ENCODE data around the gene RAB31. TPM values are rescaled to one million over a fixed set of nuclear protein-coding genes. Genes with fewer than 3 reads are reported as not detected.

Gene RAB31
- total RNA-seq, 1 donor from 2014 or later, result 44.2 TPM

DNA sequence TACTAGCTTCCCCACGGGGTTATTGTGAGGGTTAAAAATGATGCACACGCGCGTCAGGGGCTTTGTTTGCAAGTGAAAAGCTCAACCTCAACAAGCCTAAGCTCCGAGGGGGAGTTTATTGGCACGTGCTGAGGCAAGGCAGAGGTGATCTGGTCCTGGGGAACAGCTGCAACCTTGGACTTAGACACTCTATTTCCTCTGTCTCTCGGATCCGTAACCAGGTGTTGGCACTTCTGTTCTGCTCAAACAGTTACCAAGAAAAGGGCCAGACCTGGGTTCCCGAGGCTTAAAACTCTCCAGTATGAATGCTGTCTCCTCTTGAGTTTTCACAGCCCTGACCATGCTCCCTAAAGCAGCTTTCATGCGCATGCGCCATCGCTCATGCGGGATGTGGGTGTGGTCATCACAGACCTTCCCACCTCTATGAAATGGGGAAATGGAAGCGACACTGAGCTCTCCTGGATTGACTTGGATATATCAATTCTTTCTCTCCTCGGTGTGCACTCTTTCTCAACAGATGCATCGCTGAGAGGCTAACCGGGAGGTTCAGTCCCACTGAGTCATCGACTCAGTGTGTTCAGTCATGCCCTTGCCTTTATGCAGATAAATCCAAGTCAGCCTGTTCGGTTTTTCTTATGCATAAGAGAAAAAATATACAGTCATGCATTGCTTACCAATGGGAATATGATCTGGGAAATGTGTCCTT lies 19.9 kb upstream of the RAB31 start:
- TF ChIP-seq, protein P1, sequence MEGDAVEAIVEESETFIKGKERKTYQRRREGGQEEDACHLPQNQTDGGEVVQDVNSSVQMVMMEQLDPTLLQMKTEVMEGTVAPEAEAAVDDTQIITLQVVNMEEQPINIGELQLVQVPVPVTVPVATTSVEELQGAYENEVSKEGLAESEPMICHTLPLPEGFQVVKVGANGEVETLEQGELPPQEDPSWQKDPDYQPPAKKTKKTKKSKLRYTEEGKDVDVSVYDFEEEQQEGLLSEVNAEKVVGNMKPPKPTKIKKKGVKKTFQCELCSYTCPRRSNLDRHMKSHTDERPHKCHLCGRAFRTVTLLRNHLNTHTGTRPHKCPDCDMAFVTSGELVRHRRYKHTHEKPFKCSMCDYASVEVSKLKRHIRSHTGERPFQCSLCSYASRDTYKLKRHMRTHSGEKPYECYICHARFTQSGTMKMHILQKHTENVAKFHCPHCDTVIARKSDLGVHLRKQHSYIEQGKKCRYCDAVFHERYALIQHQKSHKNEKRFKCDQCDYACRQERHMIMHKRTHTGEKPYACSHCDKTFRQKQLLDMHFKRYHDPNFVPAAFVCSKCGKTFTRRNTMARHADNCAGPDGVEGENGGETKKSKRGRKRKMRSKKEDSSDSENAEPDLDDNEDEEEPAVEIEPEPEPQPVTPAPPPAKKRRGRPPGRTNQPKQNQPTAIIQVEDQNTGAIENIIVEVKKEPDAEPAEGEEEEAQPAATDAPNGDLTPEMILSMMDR (IDR thresholded peaks at IDR 0.05; ENCODE audit: insufficient read depth, low read length, poor library complexity, severe bottlenecking), result no peak
- DNase-seq (ENCODE audit: low read depth), result no peak

DNA sequence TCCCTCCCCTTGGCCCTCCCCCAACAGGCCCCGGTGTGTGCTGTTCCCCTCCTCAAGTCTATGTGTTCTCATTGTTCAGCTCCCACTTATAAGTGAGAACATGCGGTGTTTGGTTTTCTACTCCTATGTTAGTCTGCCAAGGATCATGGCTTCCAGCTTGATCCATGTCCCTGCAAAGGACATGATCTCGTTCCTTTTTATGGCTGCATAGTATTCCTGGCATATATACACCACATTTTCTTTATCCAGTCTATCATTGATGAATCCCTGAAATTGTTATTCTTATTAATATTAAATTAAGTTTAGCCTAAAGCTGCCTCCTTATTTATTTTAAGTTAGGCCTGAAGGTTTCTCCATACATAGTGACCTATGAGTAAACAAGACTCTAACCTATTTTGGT lies 18.8 kb upstream of the RAB31 start:
- Histone ChIP-seq H3K36me3 (ENCODE audit: control insufficient read depth, insufficient read depth, low read length) (no peaks in the 10 kb centered on the region), H3K4me3 (ENCODE audit: low read depth, low read length) (no peak overlapping the region), H3K27me3 (ENCODE audit: control insufficient read depth, insufficient read depth, low read length) (no peaks in the 10 kb centered on the region)
- TF ChIP-seq, protein P1 (IDR thresholded peaks at IDR 0.05; ENCODE audit: insufficient read depth, low read length, poor library complexity, severe bottlenecking), result no peak
- DNase-seq (ENCODE audit: low read depth), result no peak

More for the DNA sequence above, 19.9 kb upstream of the RAB31 start:
- H3K4me3 ChIP-seq (ENCODE audit: low read depth, low read length), result no peak overlapping the region
- H3K36me3 ChIP-seq (ENCODE audit: control insufficient read depth, insufficient read depth, low read length), result no peaks in the 10 kb centered on the region
- H3K27me3 ChIP-seq (ENCODE audit: control insufficient read depth, insufficient read depth, low read length), result no peaks in the 10 kb centered on the region

DNA sequence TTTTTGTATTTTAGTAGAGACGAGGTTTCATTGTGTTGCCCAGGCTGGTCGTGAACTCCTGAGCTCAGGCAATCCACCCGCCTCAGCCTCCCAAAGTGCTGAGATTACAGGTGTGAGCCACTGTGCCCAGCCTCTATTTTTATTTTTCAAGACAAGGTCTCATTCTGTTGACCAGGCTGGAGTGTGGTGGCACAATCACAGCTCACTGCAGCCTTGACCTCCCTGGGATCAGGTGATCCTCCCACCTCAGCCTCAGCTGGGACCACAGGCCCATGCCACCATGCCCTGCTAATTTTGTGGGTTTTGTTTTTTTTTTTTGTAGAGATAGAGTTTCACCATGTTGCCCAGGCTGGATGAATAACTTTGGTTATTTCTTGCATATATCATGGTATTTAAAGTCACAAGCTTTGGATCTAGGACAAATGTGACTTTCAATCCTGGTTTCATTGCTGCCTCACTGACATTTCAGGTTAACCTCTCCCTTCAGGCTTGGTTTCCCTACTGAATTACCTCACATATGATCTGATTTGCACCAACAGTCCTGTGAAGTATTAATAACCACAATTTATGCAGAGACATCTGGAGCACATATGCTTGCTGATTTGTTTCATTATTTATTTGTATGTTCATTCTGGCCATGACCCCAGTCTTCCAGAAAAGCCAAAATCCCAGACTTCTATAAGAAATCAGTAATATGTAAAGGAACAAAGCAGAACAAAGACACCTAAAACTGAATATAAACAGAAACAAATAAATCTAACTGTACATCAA lies 17.5 kb upstream of the RAB31 start:
- no peaks in the 10 kb centered on the region for H3K36me3 ChIP-seq (ENCODE audit: control insufficient read depth, insufficient read depth, low read length)
- DNase-seq (ENCODE audit: low read depth), result no peak
- TF ChIP-seq, protein P1 (IDR thresholded peaks at IDR 0.05; ENCODE audit: insufficient read depth, low read length, poor library complexity, severe bottlenecking), result no peak
- no peaks in the 10 kb centered on the region for H3K27me3 ChIP-seq (ENCODE audit: control insufficient read depth, insufficient read depth, low read length)
- H3K4me3 ChIP-seq (ENCODE audit: low read depth, low read length), result no peak overlapping the region

DNA sequence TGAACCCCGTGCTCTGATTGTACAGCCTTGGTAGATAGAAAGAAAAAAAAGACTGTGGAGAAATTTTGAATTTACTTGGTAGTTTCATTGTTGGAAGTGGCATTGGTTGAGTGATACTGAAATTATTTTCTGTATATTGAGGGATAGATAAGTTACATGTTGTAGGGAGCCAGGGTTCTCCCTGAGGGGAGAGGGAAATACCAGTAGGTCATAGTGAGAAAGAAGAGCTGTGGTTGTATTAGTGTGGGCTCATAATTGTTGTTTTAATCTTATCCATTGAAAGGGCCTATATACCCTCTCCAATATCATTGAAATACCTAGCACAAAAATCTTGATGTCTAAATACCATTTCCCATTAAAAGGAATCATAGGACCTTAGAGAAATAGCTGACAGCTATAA lies 16.9 kb upstream of the RAB31 start:
- Histone ChIP-seq H3K36me3 (ENCODE audit: control insufficient read depth, insufficient read depth, low read length) (no peaks in the 10 kb centered on the region), H3K4me3 (ENCODE audit: low read depth, low read length) (no peak overlapping the region), H3K27me3 (ENCODE audit: control insufficient read depth, insufficient read depth, low read length) (no peaks in the 10 kb centered on the region)
- DNase-seq (ENCODE audit: low read depth), result no peak
- TF ChIP-seq, protein P1 (IDR thresholded peaks at IDR 0.05; ENCODE audit: insufficient read depth, low read length, poor library complexity, severe bottlenecking), result no peak

DNA sequence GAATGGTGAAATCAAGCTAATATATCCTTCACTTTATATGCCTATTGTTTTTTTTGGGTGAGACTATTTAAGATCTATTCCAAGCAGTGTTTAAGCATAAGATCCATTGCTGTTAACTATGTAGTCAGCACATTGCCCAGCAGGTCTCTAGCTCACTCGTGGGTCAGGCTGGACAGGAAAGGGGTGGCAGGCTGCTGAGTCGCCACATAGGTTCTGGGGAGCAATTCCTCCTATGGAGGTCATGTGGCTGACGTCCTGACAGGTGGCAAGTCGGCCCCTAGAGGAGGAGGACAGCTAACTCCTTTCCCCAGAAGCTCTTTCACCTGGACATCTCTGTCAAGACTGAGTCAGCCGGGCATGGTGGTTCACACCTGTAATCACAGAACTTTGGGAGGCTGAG lies 13.9 kb upstream of the RAB31 start:
- TF ChIP-seq, protein P1 (IDR thresholded peaks at IDR 0.05; ENCODE audit: insufficient read depth, low read length, poor library complexity, severe bottlenecking), result no peak

More for the DNA sequence above, 13.9 kb upstream of the RAB31 start:
- Histone ChIP-seq H3K27me3 (ENCODE audit: control insufficient read depth, insufficient read depth, low read length) (no peaks in the 10 kb centered on the region), H3K4me3 (ENCODE audit: low read depth, low read length) (no peak overlapping the region), H3K36me3 (ENCODE audit: control insufficient read depth, insufficient read depth, low read length) (no peaks in the 10 kb centered on the region)
- DNase-seq (ENCODE audit: low read depth), result no peak
